COR-L47 (cell line): ENCODE measurements around the gene AP1B1.
A peak's percentile ranks its signal among the peaks of the same experiment; 100 is the strongest.
"Not testable (repeated sequence)": the region's sequence is repeated elsewhere in the genome, so short reads cannot be mapped to it uniquely, and the experiment has no call there.

ENCODE experiments used
- DNase-seq: peaks from one replicate; lab custom pipeline; 2025; lab: John Stamatoyannopoulos, UW

AP1B1 gene

DNA sequence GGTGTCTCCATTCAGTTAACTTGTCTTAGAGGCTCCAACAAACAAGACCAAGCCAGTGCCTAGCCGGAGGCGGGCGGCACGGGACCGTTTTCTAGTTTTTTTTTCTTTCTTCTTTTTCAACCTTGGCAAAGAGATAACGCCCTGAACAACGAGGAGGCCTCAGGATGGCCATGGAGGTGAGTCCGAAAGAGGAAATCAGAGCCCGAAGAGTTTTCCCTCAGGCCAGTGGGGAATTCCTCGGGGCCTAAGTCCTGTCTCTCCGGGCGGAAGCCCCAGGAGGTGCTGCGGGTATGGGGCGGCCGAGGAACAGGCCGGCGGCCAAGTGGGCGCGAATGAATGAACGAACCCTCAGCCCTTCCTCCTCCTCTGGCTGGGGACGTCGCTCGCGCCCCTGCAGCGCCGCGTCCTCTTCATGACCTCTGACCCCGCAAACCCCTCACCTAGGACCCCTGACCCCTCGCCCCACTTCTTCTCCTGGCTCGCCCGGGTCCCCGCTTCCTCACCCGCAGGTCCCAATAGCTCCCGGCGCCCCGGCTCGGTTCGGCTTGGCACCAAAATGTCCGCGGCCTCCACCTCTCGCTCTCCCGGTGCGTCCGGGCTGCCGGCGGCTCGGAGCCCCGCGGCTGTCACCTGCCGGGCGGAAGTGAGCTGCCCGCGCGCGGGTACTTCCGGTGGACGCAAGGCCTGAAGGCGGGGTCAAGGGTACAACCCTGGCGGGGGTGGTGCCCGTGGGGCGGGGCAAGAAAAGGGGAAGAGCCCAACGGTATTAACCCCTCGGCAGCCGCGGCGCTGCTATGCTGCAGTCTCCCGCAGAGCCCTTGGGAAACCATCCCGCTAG is at the start of gene AP1B1:
TSS of gene AP1B1 (minus strand) at position 650 of the 838 bp plus-strand sequence. CDS start 21,327 bp downstream, outside the sequence.
- peak; percentile 95 for DNase-seq

DNA sequence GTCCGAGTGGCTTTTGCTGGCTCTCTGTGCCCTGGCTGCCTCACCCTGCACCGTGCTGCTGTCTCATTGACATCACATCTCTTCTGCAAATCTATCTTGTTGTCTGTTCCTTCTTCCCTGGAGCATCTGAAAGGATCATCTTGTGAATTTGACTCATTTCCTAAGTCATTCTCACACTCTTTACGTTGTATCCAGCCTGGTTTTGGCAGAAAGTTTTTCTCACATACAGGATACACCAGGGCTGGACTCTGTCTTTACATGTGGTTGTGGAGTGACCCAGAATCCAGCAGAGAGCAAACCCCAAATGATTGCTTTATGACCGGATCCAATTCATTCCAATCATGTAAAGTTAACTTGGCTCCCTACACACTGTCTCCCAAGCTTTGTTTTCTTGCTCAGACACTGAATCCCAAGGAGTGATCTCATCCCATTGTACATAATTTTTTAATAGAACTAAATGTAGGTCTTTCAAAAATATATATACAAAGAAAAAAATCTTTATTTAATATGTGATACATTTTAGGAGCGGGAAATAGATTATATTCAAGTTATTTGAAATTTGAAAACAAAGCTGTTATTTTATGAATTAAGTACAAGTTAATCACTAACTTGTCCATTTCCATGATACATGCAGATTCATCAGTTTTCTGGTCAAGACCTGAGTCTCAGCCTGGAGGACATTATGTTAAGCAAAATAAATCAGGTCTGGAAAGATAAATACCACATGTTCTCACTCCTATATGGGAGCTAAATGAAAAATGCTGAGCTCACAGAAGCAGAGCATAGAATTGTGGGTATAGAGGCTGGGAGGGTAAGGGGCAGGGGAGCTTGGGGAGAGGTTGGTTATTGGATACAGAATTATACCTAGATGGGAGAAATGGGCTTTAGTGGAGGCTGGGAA is 47.1 kb upstream of the AP1B1 start:
- no peak for DNase-seq

DNA sequence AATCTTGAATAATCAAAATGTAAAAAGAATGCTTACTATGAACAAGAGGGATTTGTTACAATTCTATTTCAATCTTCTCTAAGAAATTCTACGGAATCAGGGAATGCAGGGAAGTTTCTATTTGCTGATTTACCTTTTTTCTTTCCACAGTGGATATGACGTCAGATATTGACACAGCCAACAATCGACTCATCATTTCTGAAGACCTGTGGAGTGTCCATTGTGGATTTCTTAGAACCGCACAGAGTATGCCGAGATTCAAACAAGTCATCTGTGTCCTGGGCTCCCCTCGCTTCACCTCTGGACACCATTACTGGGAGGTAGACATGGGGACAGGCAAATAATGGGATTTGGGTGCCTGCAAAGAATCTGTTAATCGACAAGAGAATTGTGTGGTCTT is 45.9 kb upstream of the AP1B1 start:
- no peak for DNase-seq

- DNase-seq, result no peak
These were observed 45.5 kb upstream of the AP1B1 start for GRCh38 chr22:29433856-29434255.

DNA sequence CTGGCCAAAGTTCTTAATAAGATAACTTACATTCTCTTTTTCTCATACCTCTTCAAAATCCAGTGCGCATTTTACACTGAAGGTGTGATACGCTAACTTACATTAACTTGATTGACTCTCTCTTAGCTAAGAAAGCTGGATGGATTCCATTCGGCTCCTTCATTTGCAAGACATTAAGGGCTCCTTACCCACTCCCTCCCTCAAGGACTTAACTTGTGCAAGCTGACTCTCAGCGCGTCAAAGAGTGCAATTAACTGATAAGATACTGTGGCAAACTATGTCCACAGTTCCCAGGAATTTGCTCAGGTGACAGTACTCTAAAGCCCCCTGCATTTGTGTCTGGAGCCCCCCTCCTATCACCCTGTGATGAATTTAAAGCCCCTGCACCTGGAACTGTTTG is 43.6 kb upstream of the AP1B1 start:
- DNase-seq, result no peak

GRCh38 chr22:29427176-29427760 is 38.9 kb upstream of the AP1B1 start:
- DNase-seq, result no peak

DNA sequence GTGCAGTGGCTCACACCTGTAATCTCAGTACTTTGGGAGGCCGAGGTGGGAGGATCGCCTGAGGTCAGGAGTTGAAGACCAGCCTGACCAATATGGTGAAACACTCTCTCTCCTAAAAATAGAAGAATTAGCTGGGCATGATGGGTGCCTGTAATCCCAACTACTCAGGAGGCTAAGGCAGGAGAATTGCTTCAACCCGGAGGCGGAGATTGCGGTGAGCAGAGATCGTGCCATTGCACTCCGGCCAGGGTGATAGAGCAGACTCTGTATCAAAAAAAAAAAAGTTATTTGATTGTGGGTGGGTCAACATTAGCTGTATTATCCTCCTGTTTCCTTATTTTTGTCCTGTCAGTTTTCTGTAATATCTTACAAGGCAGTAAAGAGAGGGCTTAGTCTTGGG is 38.1 kb upstream of the AP1B1 start:
- DNase-seq, result no peak

DNA sequence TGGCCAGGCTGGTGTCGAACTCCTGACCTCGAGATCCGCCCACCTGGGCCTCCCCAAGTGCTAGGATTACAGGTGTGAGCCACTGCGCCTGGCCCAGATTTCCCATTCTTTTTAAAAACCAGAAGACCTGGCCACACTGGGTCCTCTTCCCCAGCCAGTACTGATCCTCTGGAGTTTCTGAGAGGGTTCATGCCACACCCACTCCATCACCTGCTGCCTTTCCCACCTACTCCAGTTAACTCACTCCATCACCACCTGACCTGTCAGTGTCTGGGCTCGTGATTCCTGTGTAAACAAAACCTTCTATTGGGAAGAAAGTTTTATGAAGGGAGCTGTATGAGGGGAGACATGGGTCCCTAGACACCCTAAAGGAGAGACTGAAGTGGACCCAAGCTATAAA is 30.3 kb upstream of the AP1B1 start:
- DNase-seq, result not testable (repeated sequence)

DNA sequence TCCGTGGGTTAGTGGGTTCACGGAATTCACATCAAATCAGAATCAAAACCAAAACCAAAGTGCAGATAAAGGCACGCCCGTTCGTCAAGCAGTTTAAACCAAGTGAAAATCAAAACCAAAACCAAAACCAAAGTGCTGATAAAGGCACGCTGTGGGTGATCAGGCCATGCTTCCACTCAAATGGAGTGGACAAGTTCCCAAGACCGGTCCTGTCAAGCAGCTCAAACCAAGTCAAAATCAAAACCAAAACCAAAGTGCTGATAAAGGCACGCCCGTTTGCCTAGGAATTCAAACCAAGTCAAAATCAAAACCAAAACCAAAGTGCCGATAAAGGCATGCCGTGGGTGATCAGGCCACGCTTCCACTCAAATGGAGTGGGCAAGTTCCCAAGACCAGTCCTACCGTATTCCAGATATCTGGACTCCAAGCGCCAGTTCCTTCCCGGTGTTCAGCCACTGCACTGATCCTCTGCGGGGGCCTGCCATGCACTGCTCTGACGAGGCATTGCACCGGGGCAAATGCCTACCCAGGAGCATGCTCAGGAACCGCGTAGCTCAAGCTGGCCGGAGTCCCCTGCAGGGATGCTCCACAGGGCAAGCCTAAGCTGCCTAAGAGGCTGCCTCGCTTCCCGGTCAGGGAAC is 26.7 kb upstream of the AP1B1 start:
- not testable (repeated sequence) for DNase-seq

DNA sequence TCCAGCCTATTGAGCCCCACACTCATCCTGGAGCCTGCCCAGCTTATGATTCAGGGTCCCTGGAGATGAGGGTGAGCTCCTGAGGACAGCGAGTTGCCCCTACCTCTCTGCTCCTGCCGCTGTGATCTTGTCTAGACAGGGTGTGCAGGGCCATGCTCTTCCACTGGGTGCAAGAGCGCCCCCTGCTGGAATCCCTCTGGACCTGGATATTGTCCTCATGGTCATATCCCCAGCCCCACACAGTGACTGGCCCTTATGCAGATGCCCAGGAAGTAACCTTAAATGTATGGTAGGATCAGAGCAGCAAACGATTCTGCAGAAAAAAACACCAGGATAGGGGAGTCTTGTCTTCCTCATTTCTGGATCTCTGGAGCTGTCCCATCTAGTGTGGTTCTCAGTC is 24.4 kb upstream of the AP1B1 start:
- not testable (repeated sequence) for DNase-seq

DNA sequence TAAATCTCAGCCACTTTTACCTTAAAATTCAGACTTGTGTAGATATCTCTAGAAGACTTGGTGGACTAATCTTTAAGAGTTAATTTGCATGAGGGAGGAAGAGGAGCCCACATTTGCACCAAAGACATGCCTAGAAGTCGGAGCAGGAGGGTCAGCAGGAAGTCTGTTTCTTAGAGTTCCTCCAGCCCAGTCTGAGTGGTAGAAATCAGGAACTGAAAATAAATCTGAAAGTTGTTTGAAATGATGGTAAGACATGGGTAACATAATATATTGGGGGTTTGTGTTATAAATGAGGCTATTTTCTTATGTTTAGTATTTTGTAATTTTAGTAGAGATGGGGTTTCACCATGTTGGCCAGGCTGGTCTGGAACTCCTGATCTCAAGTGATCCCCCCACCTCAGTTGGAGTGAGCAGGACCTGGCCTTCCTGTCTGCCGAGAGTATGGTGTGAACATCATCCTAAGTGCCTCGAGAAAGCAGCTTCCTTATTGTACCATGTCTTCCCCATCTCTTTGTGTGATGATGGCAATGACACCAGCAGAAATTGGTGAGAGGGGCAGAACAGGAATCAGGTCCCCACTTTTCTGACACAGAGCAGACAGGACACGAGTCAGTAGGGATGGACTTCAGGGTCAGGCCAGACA is 23.3 kb upstream of the AP1B1 start:
- not testable (repeated sequence) for DNase-seq

DNA sequence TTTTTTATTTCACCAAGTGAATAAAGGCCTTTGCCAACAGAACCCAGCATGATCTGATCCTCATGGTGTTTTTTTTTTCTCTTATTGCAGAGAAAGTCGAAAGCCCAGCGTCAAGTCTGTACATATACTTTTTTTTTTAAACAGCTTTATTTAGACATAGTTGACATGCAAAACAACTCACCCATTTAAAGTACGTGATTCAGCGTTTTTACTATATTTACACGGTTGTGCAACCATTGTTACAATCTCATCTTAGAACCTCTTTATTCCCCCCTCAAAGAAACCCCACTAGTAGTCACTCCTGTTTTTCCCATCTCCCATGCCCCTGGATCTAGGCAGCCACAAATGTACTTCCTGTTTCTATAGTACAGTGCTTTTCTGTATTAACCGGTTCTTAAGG is 20.6 kb upstream of the AP1B1 start:
- DNase-seq, result no peak

DNA sequence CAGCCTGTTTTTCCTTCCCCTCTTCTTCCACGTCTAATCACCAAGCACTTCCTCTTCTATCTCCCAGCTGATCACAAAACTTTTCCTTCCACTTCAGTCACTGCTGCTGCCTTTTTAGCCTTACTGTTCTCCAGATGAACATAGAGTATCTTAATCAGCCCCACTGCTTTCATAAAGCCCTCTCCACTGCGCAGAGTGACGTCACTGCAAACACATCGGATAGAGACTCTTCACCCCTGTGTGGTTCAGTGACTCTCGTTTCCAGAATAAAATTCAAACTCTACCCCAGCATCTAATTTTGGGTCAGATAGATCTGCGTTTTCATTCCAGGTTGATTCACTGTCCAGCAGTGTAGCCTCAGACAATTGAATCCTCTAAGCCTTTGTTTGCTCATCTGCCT is 13.2 kb upstream of the AP1B1 start:
- DNase-seq, result not testable (repeated sequence)

- DNase-seq, result no peak
These were observed 12.2 kb upstream of the AP1B1 start for GRCh38 chr22:29400576-29400975.

GRCh38 chr22:29397791-29398190 is 9.4 kb upstream of the AP1B1 start:
- no peak for DNase-seq

DNA sequence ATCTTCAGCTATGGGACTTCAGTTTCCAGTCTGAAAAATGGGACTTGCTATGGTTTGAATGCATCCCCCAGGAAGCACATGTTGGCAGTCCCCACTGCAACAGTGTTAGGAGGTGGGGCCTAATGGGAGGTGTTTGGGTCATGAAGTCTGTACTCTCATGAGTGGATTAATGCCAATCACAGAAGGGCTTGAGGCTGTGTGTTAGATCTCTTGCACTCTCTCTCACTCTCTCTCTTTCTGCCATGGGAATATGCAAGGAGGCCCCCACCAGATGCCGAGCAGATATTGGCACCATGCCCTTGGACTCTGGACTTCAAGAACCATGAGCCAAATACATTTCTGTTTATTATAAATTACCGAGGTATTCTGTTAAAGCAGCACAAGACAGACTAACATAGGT is 7.8 kb upstream of the AP1B1 start:
- DNase-seq, result no peak

DNA sequence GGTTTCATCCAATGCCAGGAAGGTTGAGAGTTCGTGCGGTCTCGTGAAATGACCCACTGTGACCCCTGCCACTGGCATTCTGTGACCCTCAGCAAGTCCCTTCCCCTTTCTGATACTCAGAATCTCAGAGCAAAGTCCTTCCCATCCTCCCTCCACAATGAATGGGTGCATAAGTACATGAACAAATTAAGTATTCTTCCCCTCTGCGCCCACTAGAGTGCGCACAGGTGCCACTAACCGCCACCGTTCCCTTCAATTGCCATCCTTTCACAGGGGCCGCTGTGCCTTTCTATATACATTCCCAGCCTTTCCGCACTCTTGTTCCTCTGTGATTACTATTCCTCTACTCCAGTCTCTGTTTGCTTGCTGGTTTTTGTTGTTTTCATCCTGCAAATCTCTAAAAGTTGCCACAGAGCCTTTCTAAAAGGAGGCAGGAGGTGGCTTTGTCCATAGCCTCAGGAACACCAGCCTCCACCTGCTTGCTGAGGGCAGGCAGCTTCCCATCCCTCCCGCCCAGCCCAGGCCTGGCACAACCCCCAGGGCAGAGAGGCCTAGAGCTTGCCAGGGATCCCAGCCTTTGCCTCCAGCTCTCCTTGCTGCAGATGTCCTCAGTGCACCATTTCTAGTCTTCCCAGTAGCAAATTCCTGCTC is 6.7 kb upstream of the AP1B1 start:
- DNase-seq, result peak; percentile 70

DNA sequence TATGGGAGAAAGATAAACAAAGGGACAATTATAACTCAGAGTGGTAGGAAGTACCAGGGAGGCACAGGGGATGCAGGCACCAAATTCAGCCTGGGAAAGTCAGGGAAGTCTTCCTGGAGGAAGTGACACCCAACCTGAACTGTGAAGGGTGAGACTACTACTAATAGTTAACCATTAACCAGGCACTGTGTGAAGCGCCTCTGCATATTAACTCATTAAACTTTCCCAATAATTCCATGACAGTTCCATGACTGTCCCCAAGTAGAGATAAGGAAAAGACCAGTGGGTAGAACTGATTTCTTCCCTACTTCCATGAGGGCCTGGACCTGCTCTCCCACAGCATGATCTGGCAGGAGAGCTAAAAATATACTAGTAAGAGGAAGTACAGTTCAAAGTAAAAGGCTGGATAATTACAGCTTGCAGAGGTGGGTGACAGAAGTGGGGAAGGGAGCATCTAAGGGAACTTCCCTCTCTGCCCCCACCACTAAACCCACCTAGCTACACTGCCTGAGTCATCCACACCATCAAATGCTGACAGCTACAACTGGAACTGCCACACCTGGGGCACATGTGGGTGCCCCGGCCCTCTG is 4.7 kb upstream of the AP1B1 start:
- DNase-seq, result no peak

DNA sequence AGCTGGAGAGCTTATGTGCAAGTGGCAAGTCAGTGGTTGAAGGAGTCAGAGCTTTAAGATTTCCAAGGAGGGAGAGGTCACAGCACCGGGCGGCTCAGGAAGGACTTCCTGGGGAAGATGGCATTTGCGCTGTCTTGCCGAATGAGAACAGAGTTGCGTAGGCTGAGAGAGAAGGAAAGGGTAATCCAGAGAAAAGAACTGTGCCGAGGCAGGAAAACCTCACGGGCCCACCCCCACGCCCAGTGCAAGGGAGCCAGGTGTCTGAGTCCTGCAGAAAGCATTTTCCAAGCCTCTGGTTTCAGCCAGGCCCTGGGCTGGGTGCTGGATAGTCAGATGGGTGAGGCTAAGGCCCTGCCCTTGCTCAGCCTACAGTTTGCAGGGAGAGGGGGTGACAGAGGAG is 3.2 kb upstream of the AP1B1 start:
- DNase-seq, result no peak

DNA sequence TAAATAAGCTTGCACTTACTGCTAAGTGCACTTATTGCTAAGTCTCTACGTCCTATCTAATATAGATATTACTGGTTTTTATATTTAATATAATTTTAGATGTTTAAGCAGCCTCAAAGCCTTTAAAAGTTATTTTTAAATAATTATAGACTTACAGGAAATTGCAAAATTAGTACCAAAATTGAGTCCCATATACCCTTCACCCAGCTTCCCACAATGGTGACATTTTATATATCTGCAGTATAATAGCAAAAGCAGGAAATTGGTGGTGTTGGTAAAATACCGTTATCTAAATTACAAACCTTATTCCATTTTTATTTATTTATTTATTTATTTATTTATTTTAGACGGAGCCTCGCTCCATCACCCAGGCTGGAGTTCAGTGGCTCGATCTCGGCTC is 1.9 kb upstream of the AP1B1 start:
- DNase-seq, result no peak

DNA sequence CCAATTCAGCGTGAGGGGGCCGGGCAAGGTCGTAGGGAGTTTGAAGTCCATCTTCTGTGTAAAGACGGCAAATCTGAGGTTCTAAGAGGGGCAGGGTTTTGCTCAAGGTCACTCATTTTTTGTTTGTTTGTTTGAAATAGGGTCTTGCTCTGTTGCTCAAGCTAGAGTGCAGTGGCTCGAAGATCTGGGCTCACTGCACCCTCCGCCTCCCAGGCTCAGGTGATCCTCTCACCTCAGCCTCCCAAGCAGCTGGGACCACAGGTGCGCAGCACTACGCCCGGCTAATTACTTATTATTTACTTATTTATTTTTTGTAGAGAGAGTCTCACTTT is 355 bp upstream of the AP1B1 start:
- no peak for DNase-seq
